OCI-LY7 (cell line): ENCODE data around the gene CERS4. TPM values are rescaled to one million over a fixed set of nuclear protein-coding genes. Genes with fewer than 3 reads are reported as not detected.

Experiments used
- BruUV-seq: library from RNA; stranded (reverse); fragments of 400-500 nt; replicated peaks from 2 replicates; lab custom pipeline; 2021; lab: Mats Ljungman, UMichigan
- CTCF ChIA-PET: fragments of 300-600 bp; sonication (Branson Sonifier 250); formaldehyde crosslinking; loops from one replicate; lab custom pipeline; 2022; ENCODE audit warnings: antibody characterized with exemption; ENCODE audit not compliant: unreplicated experiment; lab: Charles Lee
- POLR2A ChIA-PET: fragments of 300-600 bp; sonication (Branson Sonifier 250); formaldehyde crosslinking; loops from one replicate; lab custom pipeline; 2022; ENCODE audit warnings: antibody characterized with exemption; lab: Charles Lee
- DNase-seq: peaks from one replicate; pipeline ENCODE4 v3.0.0-alpha.2; 2015; ENCODE audit warnings: low spot score
- H2AFZ ChIP-seq: fragments of 200-600 bp; sonication (generic), shearing (Covaris generic); 2 replicates; pipeline ENCODE4 v1.6.1; 2014; ENCODE audit warnings: mild to moderate bottlenecking, antibody characterized with exemption, low read length, moderate library complexity
- H3K27ac ChIP-seq: fragments of 200-600 bp; sonication (generic); 2 replicates; pipeline ENCODE4 v1.5.1; 2014; ENCODE audit warnings: mixed run types, low read depth, mild to moderate bottlenecking, moderate library complexity, low read length, inconsistent platforms; ENCODE audit not compliant: poor library complexity, severe bottlenecking
- H3K36me3 ChIP-seq: fragments of 200-600 bp; sonication (generic); 2 replicates; pipeline ENCODE4 v1.6.1; 2014; ENCODE audit warnings: mild to moderate bottlenecking, antibody characterized with exemption, low read length, moderate library complexity, mixed read lengths; ENCODE audit not compliant: insufficient read depth
- H3K4me1 ChIP-seq: fragments of 200-600 bp; sonication (generic); 2 replicates; pipeline ENCODE4 v1.5.1; 2014; ENCODE audit warnings: mild to moderate bottlenecking, low read length; ENCODE audit not compliant: insufficient read depth, poor library complexity, severe bottlenecking
- H3K4me2 ChIP-seq: fragments of 200-600 bp; sonication (generic); 2 replicates; pipeline ENCODE4 v1.6.1; 2014; ENCODE audit warnings: mild to moderate bottlenecking, low read length
- H3K4me3 ChIP-seq: fragments of 200-600 bp; sonication (generic); 2 replicates; pipeline ENCODE4 v1.5.1; 2014; ENCODE audit warnings: mild to moderate bottlenecking, low read depth, low read length; ENCODE audit not compliant: poor library complexity, severe bottlenecking
- H3K79me2 ChIP-seq: fragments of 200-600 bp; sonication (generic); 2 replicates; pipeline ENCODE4 v1.6.1; 2016; ENCODE audit warnings: low read depth, mild to moderate bottlenecking, low read length, moderate library complexity, mixed read lengths; ENCODE audit not compliant: insufficient read depth
- H3K9me2 ChIP-seq: fragments of 200-600 bp; sonication (generic); 2 replicates; pipeline ENCODE4 v1.6.1; 2016; ENCODE audit warnings: mild to moderate bottlenecking, low read length, mixed read lengths; ENCODE audit not compliant: insufficient read depth
- H3K9me3 ChIP-seq: fragments of 200-600 bp; sonication (generic); 2 replicates; pipeline ENCODE4 v1.6.1; 2014; ENCODE audit warnings: mild to moderate bottlenecking, mixed run types, low read length, mixed read lengths
- H4K20me1 ChIP-seq: fragments of 200-600 bp; sonication (generic); 2 replicates; pipeline ENCODE4 v1.6.1; 2014; ENCODE audit warnings: mild to moderate bottlenecking, antibody characterized with exemption, low read length, moderate library complexity, mixed read lengths; ENCODE audit not compliant: insufficient read depth
- CTCF ChIP-seq: fragments of 200-600 bp; sonication (generic); conservative IDR thresholded peaks from 2 replicates; pipeline ENCODE4 v1.5.1; 2014; ENCODE audit warnings: mild to moderate bottlenecking, antibody characterized with exemption, low read length, moderate library complexity, mixed read lengths
- EZH2phosphoT487 ChIP-seq: fragments of 200-600 bp; sonication (generic); IDR thresholded peaks from 2 replicates; pipeline ENCODE4 v1.6.1; 2018; ENCODE audit warnings: low read depth, borderline replicate concordance, mild to moderate bottlenecking, mixed run types, antibody characterized with exemption, low read length, moderate library complexity, mixed read lengths
- intact Hi-C: fragments of 100-400 bp; cut with micrococcal nuclease; formaldehyde crosslinking; loops from one replicate; pipeline ENCODE4 v1.10.0; 2022; ENCODE audit not compliant: unreplicated experiment
- total RNA-seq, 2 experiments: library from RNA; depleted of rRNA in 1 of 2; stranded (reverse); fragments of >200 nt in 1 of 2; shearing (Covaris generic) in 1 of 2; gene quantifications; 2 replicates each; pipeline ENCODE4 v1.2.3, GENCODE V29; 2014 to 2022

The CERS4 gene
- total RNA-seq, 2 experiments from 2014 or later: 36.8 to 54.9 TPM

GRCh38 chr19:8240274-8241229 is 31.4 kb downstream of the CERS4 start:
- H4K20me1 ChIP-seq: no peaks in the 10 kb centered on the region
- no peak overlapping the region for H3K27ac ChIP-seq
- BruUV-seq: no TSS peak
- intact Hi-C loops: no loop called here
- no peak overlapping the region for H2AFZ ChIP-seq
- POLR2A ChIA-PET: interaction anchor here (0.7 kb wide), 1 partner anchor 117 kb away, joined by 3 read pairs; no protein-coding TSS in a partner anchor
- DNase-seq: peak; percentile 60
- H3K79me2 ChIP-seq: no peaks in the 10 kb centered on the region
- no peaks in the 10 kb centered on the region for H3K9me2 ChIP-seq
- peaks cover 12% of the 10 kb centered on the region; the same call in 1 of the 2 replicates for H3K9me3 ChIP-seq
- peak overlapping the region; percentile 28; the same call in 1 of the 2 replicates for H3K4me2 ChIP-seq
- H3K4me1 ChIP-seq: peaks cover 14% of the 10 kb centered on the region
- TF ChIP-seq EZH2phosphoT487: no peak
- TF ChIP-seq CTCF: no peak
- no peak overlapping the region for H3K4me3 ChIP-seq
- CTCF ChIA-PET: interaction anchor here (0.6 kb wide), 1 partner anchor 180 kb away, joined by 3 read pairs; no protein-coding TSS in a partner anchor
- H3K36me3 ChIP-seq: peaks cover 39% of the 10 kb centered on the region

- no peaks in the 10 kb centered on the region for H3K79me2 ChIP-seq
- no peaks in the 10 kb centered on the region for H3K9me2 ChIP-seq
- no peak for TF ChIP-seq CTCF
- no peak for TF ChIP-seq EZH2phosphoT487
- no peaks in the 10 kb centered on the region for H4K20me1 ChIP-seq
- intact Hi-C loops: no loop called here
- peaks cover 14% of the 10 kb centered on the region for H3K4me1 ChIP-seq
- H3K4me2 ChIP-seq: no peak overlapping the region
- POLR2A ChIA-PET: interaction anchor here (0.6 kb wide), 1 partner anchor 64 kb away, joined by 7 read pairs; no protein-coding TSS in a partner anchor
- H3K36me3 ChIP-seq: peaks cover 39% of the 10 kb centered on the region
- no TSS peak for BruUV-seq
- H3K4me3 ChIP-seq: no peak overlapping the region
- CTCF ChIA-PET: interaction anchor here (1.1 kb wide), 1 partner anchor 30 kb away, joined by 4 read pairs; no protein-coding TSS in a partner anchor
- H2AFZ ChIP-seq: no peak overlapping the region
- DNase-seq: no peak
- no peak overlapping the region for H3K27ac ChIP-seq
- peaks cover 12% of the 10 kb centered on the region; the same call in 1 of the 2 replicates for H3K9me3 ChIP-seq
Observed at GRCh38 chr19:8241646-8242045, 32.5 kb downstream of the CERS4 start.
